SH-SY5Y (cell line): ENCODE data around the gene BLCAP.

Experiments
- GATA2 ChIP-seq: IDR thresholded peaks from 2 replicates; pipeline ENCODE4 v1.6.1; 2011; ENCODE audit warnings: mild to moderate bottlenecking, low read depth, low read length
- GATA3 ChIP-seq: IDR thresholded peaks from 2 replicates; pipeline ENCODE4 v1.6.1; 2011; ENCODE audit warnings: low read depth, mild to moderate bottlenecking, low read length, moderate library complexity

GRCh38 chr20:37505263-37506151 lies 22.2 kb downstream of the BLCAP start:
- no peak for TF ChIP-seq GATA3
- no peak for TF ChIP-seq GATA2
